NT2/D1 (cell line): ENCODE data around the gene ANO1.

Source experiments
- SUZ12 ChIP-seq: IDR thresholded peaks from 2 replicates; pipeline ENCODE4 v1.6.1; 2011; ENCODE audit not compliant: insufficient read length, insufficient read depth; ENCODE audit errors: extremely low read depth
- YY1 ChIP-seq: IDR thresholded peaks from 2 replicates; pipeline ENCODE4 v1.6.1; 2011; ENCODE audit not compliant: insufficient read length, insufficient read depth
- ZNF274 ChIP-seq: IDR thresholded peaks from 2 replicates; pipeline ENCODE4 v1.6.1; 2011; ENCODE audit warnings: mild to moderate bottlenecking, low read depth, low read length

- no peak for TF ChIP-seq SUZ12
- TF ChIP-seq ZNF274, result no peak
- no peak for TF ChIP-seq YY1
Measured at GRCh38 chr11:70226967-70227366, 148.8 kb downstream of the ANO1 start.
